Measurements from ENCODE around the gene RTN4RL2. TPM values are rescaled to one million over a fixed set of nuclear protein-coding genes. Genes with fewer than 3 reads are reported as not detected.

Gene RTN4RL2
- total RNA-seq, 4 donors from 2014 or later = 0.12 to 2.3 (median 0.27) TPM; not detected in 1

GRCh38 chr11:57479911-57480310 is 19.6 kb downstream of the RTN4RL2 start:
- TF ChIP-seq CTCF (IDR thresholded peaks at IDR 0.05) (no peak), POLR2AphosphoS5 (IDR thresholded peaks at IDR 0.05) (no peak), EP300 (IDR thresholded peaks at IDR 0.05) (no peak), POLR2A (IDR thresholded peaks at IDR 0.05) (no peak)
- Histone ChIP-seq H3K27me3 (peaks cover 72% of the 10 kb centered on the region), H3K36me3 (peaks cover 3 to 18% of the 10 kb centered on the region in 2 donors), H3K9me3 (no peaks in the 10 kb centered on the region), H3K4me3 (no peak overlapping the region), H3K27ac (no peak overlapping the region), H3K4me1 (peaks cover 0 to 36% (median 20%) of the 10 kb centered on the region in 3 donors)
- 0 to 18% methylated on average over 1 to 4 of the region's 4 CpGs for WGBS, 2 donors (ENCODE audit: low coverage in 1 of 2)
- ATAC-seq = no peak

GRCh38 chr11:57480409-57481137 is 20.2 kb downstream of the RTN4RL2 start:
- WGBS, 2 donors (ENCODE audit: low coverage in 1 of 2) = 0 to 30% methylated on average over 2 to 6 of the region's 9 CpGs
- no peak overlapping the region for H3K4me3 ChIP-seq
- H3K27ac ChIP-seq = no peak overlapping the region
- TF ChIP-seq POLR2AphosphoS5 (IDR thresholded peaks at IDR 0.05) = no peak
- TF ChIP-seq CTCF (IDR thresholded peaks at IDR 0.05) = peak in 3 of 4 experiments; percentile 54 to 75 (median 56)
- H3K4me1 ChIP-seq = peaks cover 0 to 34% (median 20%) of the 10 kb centered on the region in 3 donors
- peaks cover 3 to 25% of the 10 kb centered on the region in 2 donors for H3K36me3 ChIP-seq
- peaks cover 65% of the 10 kb centered on the region for H3K27me3 ChIP-seq
- peak; percentile 35 for ATAC-seq
- H3K9me3 ChIP-seq = no peaks in the 10 kb centered on the region

- no peak for ATAC-seq
- WGBS, 2 donors (ENCODE audit: low coverage in 1 of 2) = 90% methylated on average over 2 of the region's 2 CpGs; no CpG with 5 or more reads in 1 of the 2 donors
- Histone ChIP-seq H3K27ac (no peak overlapping the region), H3K9me3 (no peaks in the 10 kb centered on the region), H3K4me3 (no peak overlapping the region), H3K36me3 (peaks cover 3 to 33% of the 10 kb centered on the region in 2 donors), H3K4me1 (peaks cover 0 to 26% (median 14%) of the 10 kb centered on the region in 3 donors), H3K27me3 (peaks cover 58% of the 10 kb centered on the region)
- no peak for TF ChIP-seq POLR2A (IDR thresholded peaks at IDR 0.05)
- TF ChIP-seq POLR2AphosphoS5 (IDR thresholded peaks at IDR 0.05) = no peak
- TF ChIP-seq EP300 (IDR thresholded peaks at IDR 0.05) = no peak
- TF ChIP-seq CTCF (IDR thresholded peaks at IDR 0.05) = no peak
Observed at GRCh38 chr11:57481315-57481714, 21.0 kb downstream of the RTN4RL2 start.

- no peak for ATAC-seq
- TF ChIP-seq POLR2AphosphoS5 (IDR thresholded peaks at IDR 0.05) = no peak
- TF ChIP-seq CTCF (IDR thresholded peaks at IDR 0.05) = no peak
- TF ChIP-seq EP300 (IDR thresholded peaks at IDR 0.05) = no peak
- no peak for TF ChIP-seq POLR2A (IDR thresholded peaks at IDR 0.05)
- Histone ChIP-seq H3K4me3 (peak overlapping the region in 1 of 2 donors; percentile 22), H3K9me3 (no peaks in the 10 kb centered on the region), H3K27ac (no peak overlapping the region), H3K36me3 (peaks cover 3 to 40% of the 10 kb centered on the region in 2 donors), H3K27me3 (peaks cover 49% of the 10 kb centered on the region), H3K4me1 (peaks cover 0 to 19% (median 12%) of the 10 kb centered on the region in 3 donors)
- WGBS, 2 donors (ENCODE audit: low coverage in 1 of 2) = 48 to 51% methylated on average over 3 to 18 of the region's 44 CpGs
Observed at GRCh38 chr11:57481915-57482781, 21.8 kb downstream of the RTN4RL2 start.

Data from gastroesophageal sphincter (tissue), 4 donors.